Stromal cell of bone marrow (primary cell): Measurements from ENCODE around the gene KCND3.

Source experiments
- DNase-seq: peaks from one replicate; pipeline ENCODE4 v3.0.0-alpha.2; 2012; ENCODE audit warnings: low read depth

KCND3 gene

GRCh38 chr1:111958075-111958474 is 31.4 kb downstream of the KCND3 start:
- no peak for DNase-seq

DNA sequence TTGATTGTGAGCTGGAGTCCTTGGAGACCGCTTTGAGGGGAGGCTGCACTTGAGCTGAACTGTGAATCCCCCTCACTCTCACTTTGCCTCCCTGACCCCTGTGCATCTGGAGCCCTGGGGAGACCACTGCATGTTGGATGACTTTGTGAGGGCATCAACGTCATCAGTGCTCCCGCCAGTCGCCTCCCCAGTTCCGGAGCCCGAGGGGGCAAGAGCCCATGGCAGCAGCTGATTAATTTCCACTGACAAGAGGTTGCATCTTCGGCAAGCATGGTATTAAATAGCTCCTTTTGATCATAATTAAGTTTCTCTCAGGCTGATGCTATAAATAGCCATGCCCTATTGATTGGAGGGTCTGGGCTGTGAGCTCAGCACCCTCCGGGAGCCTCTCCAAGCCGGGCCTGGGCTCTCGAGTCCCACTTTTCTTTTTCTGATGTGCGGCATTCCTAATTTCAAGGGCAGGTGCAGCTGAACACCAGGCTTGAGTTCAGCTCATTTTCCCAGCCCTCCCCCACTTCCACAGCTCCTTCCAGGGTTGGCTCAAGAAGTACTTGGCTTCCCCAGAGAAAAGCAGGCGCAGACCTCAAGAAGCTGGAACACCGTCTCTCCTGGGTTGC is 33.2 kb downstream of the KCND3 start:
- DNase-seq = no peak

DNA sequence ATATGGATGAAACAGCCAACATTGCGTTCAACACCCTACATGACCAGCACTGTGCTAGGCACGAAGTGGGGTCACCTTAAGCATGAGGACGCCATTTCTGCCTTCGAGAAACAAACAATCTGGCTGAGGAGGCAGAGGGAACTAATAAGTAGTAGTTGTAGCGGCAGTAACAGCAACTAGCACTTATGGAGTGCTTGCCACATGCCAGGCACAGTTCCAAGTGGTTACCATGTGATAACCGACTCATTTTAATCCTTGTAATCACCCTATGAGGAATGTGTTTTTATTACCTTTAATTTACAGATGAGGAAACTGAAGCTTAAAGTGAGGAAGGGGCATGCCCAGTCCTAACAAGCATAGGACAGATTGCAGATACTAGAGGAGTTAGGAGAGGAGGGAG is 33.7 kb downstream of the KCND3 start:
- DNase-seq = peak; percentile 15

GRCh38 chr1:111953797-111954196 is 35.7 kb downstream of the KCND3 start:
- DNase-seq = no peak

DNA sequence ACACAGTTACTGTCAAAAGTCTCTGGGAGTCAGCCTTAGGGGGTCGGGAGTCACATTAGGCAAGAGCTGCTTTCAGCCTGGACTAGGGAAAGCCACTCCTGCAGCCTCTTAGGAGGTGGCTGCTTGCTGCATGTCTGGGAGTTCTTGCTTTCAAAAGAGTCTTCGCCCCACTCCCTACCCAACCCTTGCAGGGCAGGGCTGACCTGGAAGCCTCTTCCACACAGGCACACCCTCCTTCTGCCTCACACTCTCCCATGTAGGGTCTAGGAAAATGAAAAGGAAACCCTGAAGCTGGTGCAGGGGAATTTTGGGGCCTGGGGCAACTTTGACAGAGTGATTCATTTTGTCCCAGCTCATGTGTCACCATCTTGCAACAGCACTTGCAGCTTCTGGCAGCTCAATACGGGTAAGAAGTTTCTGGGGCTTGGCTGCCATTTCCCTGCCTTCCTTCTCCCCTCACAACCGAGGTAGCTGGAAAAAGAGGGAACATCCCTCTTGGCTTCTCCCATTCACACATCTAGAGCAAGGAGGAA is 37.3 kb downstream of the KCND3 start:
- no peak for DNase-seq

DNA sequence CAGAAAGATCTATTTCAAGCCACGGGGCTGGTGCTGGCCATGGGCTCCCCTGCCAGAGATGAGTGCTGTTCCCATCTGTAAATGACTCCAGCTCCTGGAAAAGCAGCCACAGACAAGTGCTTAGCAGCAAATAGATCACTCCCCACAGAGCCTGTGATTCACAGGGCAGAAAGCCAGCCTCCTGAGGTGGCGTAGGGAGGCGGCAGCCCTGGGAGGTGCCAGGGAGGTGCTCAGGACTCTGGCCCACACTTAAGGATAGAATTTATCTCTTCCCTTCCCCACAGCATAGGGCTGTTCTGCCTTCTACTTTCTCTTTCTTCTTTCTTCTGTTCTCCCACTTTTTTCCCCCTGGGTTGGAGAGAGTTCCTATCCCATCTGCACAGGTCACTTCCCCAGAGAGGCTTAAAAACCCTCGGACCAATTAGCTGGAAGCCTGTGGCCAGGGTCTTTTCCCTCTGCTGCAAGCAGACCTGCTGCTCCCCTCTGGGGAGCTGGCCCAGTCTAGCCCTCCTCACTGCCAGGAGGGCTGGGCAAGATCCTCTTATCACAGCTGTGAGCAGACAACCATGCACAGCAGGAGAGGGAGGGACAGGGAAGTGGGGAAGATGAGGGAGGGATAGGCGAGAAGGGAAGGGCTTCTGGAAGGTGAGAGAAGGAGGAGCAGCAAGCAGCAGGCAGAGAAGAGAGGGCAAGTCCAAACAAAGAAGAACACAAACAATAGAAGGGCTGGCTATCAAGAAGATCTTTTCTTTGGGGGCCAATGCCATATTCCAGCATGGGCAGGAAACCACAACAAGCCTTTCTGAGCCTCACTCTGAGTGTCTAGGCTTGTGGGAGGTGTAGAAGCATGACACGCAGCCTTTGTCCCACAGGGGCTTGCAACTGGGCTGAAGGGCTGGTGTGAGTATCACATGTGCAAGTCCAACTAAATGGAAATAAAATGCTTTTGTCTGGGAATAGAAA is 41.0 kb downstream of the KCND3 start:
- peak; percentile 50 for DNase-seq

DNA sequence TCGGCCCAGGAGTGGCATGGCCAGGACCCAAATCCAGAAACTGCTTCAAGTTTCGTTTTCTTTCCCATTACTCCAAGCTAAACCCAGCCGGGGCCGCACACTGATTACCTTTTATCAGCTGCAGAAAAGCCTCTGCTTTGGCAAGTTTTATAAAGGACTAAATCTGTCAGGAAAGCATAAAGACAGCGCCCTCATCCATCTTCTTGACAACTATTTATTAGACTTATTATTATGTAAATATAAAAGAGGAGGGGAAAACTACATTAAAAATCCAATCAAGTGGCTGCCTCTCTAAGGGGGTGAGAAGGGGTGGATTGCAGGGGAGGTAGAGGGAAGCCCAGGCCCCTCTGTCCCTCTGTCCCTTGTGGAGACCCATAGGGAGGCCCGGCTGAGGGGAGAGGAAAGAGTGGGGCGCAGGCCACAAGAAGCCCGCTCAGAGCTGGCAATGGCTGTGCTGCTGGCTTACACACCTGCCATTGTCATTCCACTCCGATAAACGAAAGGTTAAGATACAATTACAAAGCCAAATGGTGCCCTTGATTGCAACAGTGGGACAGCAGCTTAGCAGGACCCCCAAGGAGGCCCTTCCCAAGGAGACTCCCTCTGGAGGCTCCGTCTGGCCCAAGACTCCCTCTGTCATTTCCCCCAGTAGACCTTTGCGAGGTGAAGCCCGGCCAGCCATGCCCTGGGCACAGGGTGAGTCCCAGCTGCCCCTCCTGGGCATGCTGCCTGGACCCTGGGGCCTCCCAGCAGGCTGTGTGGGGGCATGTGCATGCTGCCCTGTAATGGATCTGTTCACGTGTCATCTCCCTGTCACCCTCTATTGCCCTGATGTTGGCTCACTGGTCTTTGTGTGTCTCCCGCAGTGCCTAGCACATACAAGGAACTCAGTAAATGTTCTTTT is 45.4 kb downstream of the KCND3 start:
- no peak for DNase-seq

DNA sequence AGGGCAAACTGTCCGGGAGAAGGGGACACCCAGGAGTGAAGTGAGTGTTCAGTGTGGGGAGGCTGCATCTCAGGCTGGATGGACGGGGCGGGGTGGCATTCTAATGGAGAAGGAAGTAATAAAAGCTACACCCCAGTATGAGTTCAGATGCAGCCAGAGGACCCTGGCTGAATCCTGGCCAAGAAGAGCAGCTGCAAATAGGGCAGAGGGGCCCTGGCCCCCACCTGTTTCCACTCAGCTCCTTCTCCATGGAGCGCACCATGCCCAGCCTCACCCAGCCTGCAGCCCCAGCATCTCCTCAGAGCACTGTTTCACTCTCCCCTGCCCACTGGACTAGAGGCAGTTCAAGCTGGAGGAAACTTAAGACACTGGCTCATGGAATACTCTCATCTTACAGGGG is 46.4 kb downstream of the KCND3 start:
- DNase-seq = no peak

GRCh38 chr1:111938536-111938935 is 50.9 kb downstream of the KCND3 start:
- DNase-seq = no peak

DNA sequence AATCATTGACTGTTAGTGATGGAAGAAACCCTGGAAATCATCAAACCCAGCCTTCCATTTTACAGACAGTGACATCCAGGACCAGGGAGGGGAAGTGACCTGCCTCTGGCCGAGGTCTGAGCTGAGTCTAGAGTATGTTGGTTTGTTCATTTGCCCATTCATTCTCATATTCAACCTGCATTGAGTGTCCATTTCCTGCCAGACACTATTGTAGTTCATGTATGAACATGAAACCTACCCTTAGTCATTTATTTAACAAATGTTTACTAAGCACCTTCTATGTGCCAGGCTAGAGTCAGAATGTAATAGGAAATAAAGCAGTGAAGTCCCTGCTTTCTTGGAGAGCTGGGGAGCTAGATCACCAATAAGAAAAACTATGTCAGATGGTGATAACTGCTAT is 51.3 kb downstream of the KCND3 start:
- DNase-seq = no peak

DNA sequence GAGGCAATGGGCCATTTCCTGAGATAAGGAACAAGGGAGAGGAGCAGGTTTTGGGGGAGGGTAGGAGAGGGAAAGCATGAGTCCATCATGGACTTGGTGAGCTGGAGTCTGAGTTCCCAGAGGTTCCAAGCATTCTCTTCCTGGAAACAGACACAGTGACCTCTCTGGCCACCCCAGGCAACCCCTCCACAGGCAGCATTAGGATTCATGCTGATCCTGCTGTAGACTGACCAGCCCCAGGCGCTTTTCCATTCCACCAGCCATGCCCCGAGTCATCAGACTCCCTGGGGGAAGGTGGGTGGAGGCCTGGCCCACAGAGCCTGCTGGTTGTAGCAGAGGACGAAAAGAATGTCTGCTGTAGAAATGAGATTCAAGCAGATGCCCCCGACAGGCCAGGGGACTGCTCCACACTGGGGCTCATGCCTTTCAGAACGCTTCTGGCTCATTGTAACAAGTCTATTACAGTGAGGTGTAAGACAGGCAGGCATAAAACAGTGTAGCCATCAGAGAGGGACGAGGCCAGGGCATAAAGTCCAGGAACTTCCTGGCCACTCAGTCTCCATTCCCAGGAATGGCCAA is 52.2 kb downstream of the KCND3 start:
- no peak for DNase-seq

GRCh38 chr1:111934106-111934852 is 55.2 kb downstream of the KCND3 start:
- no peak for DNase-seq

GRCh38 chr1:111930356-111930755 is 59.1 kb downstream of the KCND3 start:
- no peak for DNase-seq

DNA sequence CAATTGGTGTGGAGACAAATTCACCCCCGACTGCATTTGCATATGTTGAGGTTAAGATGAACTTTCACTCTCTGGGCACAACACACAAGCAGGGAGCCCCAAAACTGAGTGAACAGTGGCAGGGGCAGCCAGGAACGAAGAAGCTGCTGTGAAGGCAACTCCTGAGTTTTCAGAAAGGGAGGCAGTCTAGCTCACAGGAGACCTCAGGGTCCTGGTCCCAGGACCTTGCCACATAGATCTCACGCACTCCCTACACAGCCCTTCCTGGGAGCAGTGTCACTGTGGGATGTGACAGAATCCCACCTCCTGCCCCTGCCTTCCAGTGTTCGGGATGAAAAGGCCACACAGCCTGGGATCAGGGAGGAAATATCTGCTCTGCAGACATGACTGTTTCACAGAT is 60.9 kb downstream of the KCND3 start:
- no peak for DNase-seq

- no peak for DNase-seq
Observed at GRCh38 chr1:111927652-111928051, 61.8 kb downstream of the KCND3 start.

DNA sequence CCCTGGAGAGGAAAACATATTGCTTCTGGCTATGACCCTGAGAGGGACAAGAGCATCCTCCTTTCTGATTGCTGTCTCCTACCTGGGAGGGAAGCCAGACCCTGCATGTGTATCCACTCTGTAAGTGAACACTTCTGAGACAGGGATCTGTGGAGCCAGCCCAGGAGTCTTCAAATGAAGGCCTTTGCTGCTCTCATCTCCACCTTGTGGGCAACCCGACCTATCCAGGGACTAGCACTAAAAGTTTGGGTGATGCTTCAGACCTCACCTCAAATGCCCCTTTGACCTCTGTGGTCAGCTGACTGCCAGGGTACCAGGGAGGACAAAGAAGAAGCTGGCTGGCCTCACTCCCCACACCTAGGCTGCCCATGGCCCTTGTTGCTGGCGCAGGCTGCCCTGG is 64.7 kb downstream of the KCND3 start:
- DNase-seq = no peak

GRCh38 chr1:111923766-111924165 is 65.7 kb downstream of the KCND3 start:
- DNase-seq = no peak

DNA sequence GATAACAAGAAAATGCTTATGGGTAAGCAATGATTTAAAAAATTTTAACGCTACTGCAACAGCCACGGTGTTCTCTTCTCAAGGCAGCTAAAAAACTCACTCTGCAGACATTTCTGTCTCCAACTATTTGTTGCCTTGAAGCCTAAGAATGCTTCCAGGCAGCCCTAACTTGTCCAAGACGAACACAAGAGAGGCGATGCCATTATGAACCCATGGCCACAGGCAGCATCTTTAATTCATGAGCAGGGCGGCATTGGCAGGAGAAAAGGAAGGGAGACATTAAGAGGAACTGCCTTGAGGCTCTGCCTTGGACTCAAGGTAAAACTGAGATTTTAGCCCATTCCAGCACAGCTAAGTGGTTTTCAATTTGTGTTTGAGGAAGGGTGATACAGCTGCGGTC is 67.5 kb downstream of the KCND3 start:
- DNase-seq = no peak

- peak; percentile 72 for DNase-seq
Observed at GRCh38 chr1:111920221-111921024, 69.0 kb downstream of the KCND3 start.
